K562 (cell line): Measurements from ENCODE around the gene MTCH2. TPM values are rescaled to one million over a fixed set of nuclear protein-coding genes. Genes with fewer than 3 reads are reported as not detected.

Experiments used
- BHLHE40 ChIP-seq: IDR thresholded peaks from 2 replicates; pipeline ENCODE4 v1.6.1; 2011; ENCODE audit warnings: low read length, improper control_type of control experiment
- BRD9 ChIP-seq: fragments of 450-650 bp; IDR thresholded peaks from 2 replicates; pipeline ENCODE4 v1.6.1; 2018; ENCODE audit warnings: low read depth; ENCODE audit not compliant: partially characterized antibody
- CREM ChIP-seq: IDR thresholded peaks from 2 replicates; pipeline ENCODE4 v1.6.1; 2014; ENCODE audit warnings: antibody characterized with exemption, low read depth
- ETV1 ChIP-seq: fragments of 450-650 bp; conservative IDR thresholded peaks from 2 replicates; pipeline ENCODE4 v1.6.1; 2016; ENCODE audit warnings: missing genetic modification characterization, control low read depth, low read depth, missing compliant biosample characterization
- ETV5 ChIP-seq: sonication (generic); formaldehyde crosslinking; IDR thresholded peaks from 2 replicates; pipeline ENCODE4 v1.4.0; 2020; ENCODE audit warnings: low read depth, mild to moderate bottlenecking, missing genetic modification reagents
- FOXP1 ChIP-seq: sonication (generic); formaldehyde crosslinking; IDR thresholded peaks from 2 replicates; pipeline ENCODE4 v1.8.0; 2022; ENCODE audit warnings: mild to moderate bottlenecking, missing genetic modification reagents
- JUNB ChIP-seq: fragments of 450-650 bp; formaldehyde crosslinking; conservative IDR thresholded peaks from 2 replicates; pipeline ENCODE4 v1.4.0; 2020; ENCODE audit warnings: mild to moderate bottlenecking
- KDM2B ChIP-seq: fragments of 250-450 bp; sonication (Bioruptor Pico); IDR thresholded peaks from 2 replicates; pipeline ENCODE4 v1.8.0; 2021; ENCODE audit warnings: mild to moderate bottlenecking, moderate library complexity
- MECOM ChIP-seq: fragments of 250-450 bp; sonication (Bioruptor Pico); IDR thresholded peaks from 2 replicates; pipeline ENCODE4 v1.8.0; 2022; ENCODE audit warnings: inconsistent platforms
- MTA1 ChIP-seq: fragments of 450-650 bp; IDR thresholded peaks from 2 replicates; pipeline ENCODE4 v1.6.1; 2017; ENCODE audit warnings: borderline replicate concordance
- NFATC3 ChIP-seq: fragments of 450-650 bp; IDR thresholded peaks from 2 replicates; pipeline ENCODE4 v1.6.1; 2017; ENCODE audit warnings: mild to moderate bottlenecking
- PHF21A ChIP-seq: fragments of 450-650 bp; IDR thresholded peaks from 2 replicates; pipeline ENCODE4 v1.6.1; 2017; ENCODE audit warnings: low read depth, borderline replicate concordance
- PML ChIP-seq: IDR thresholded peaks from 2 replicates; pipeline ENCODE4 v1.6.1; 2012; ENCODE audit warnings: low read length, inconsistent platforms
- U2AF1 ChIP-seq: fragments of 200-400 bp; formaldehyde crosslinking; optimal IDR thresholded peaks from 2 replicates; pipeline ENCODE3; 2017; ENCODE audit warnings: mild to moderate bottlenecking, low read depth, low read length, moderate library complexity
- polyA plus RNA-seq, 8 experiments: library from polyadenylated mRNA; depleted of rRNA in 4 of 8; stranded (reverse) in 5 of 8; unstranded in 3 of 8; fragments of >200 nt; fragmentation: Nextera tagmentation in 2 of 8; fragmentation: Illumina TruSeq in 1 of 8; extraction: Ambion mirVana in 2 of 8; extraction: Trizol in 1 of 8; gene quantifications; 2 replicates each; pipeline versions ENCODE4 v1.2.1 to v1.2.3, GENCODE V29; 2011 to 2014; ENCODE audit warnings: inconsistent platforms in 1 of 8, missing spikeins in 1 of 8
- total RNA-seq, 7 experiments: library from RNA; depleted of rRNA in 6 of 7; stranded (reverse); fragments of >200 nt in 6 of 7; fragmentation: Illumina TruSeq in 2 of 7; extraction: Trizol in 2 of 7; gene quantifications; 2 replicates each; pipeline versions ENCODE4 v1.2.1 to v1.2.3, GENCODE V29; 2011 to 2021; ENCODE audit warnings: low replicate concordance in 1 of 7
- TF ChIP-seq, protein P1 (sequence below): fragments of 250-450 bp; sonication (Bioruptor Pico); IDR thresholded peaks from 2 replicates; pipeline ENCODE4 v1.9.0; 2021; ENCODE audit warnings: mild to moderate bottlenecking
- TF ChIP-seq, protein P2 (sequence below): sonication (generic); formaldehyde crosslinking; IDR thresholded peaks from 2 replicates; pipeline ENCODE4 v1.8.0; 2022; ENCODE audit warnings: mild to moderate bottlenecking, low read depth, missing genetic modification reagents
- TF ChIP-seq, protein P3 (sequence below): fragments of 200-600 bp; sonication (generic); IDR thresholded peaks from one replicate; pipeline ENCODE4 v1.6.1; 2012; ENCODE audit warnings: mild to moderate bottlenecking, low read depth, low read length, inconsistent platforms

MTCH2 gene
- total and polyA plus RNA-seq, 9 of the 15 experiments (the other 6 are each of a cell fraction or from before 2014, with no cell fraction given) = 95.4 to 620 (median 198) TPM

DNA sequence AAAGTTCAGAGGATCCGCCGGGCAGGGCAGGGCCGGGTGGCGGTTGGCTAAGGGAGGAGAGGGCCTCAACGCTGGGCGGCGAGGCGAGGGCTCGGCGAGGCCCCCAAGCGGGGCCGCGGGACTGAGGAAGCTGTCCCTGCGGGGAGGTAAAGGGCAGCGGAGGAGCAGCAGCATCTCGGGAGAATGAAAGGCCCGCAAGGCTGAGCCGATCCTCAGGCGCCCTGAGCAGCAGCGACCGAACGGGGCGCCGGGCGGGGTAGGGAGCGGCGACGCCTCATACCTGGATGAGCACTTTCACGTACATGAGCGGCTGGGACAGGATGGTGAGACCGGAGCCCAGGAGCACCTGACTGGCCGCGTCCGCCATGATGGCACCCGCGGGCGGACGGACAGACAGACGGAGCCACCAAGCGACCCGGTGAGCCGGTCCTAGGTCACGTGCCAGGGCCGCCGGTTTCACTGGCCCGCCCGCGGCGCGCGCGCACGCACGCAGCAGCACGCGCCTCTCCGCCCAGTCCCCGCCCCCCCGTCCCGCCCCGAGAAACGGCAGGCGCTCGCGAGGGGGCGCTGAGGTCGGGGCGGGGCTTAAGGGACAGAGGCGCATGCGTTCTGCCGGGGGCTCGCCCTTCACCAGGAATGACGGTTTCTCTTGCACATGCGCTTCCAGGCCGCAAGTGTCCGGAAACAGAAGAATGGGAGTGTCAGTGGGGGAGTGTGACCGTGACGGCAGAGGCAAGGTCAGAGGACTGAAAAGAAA is at the start of gene MTCH2 (continued):
- peak; percentile 39 for TF ChIP-seq U2AF1
- no peak for TF ChIP-seq MECOM (CRISPR knock-in tag)
- TF ChIP-seq FOXP1 (CRISPR knock-in tag) = peak; percentile 90
- no peak for TF ChIP-seq PHF21A
- peak; percentile 99 for TF ChIP-seq BHLHE40
- TF ChIP-seq JUNB (CRISPR knock-in tag) = no peak
- TF ChIP-seq KDM2B = 0 out of 2 replicates have a peak, but pooled peaks have one; percentile 28
- TF ChIP-seq CREM = peak; percentile 91
- no peak for TF ChIP-seq BRD9
- no peak for TF ChIP-seq NFATC3
- TF ChIP-seq MTA1 = no peak
- TF ChIP-seq, protein P1, sequence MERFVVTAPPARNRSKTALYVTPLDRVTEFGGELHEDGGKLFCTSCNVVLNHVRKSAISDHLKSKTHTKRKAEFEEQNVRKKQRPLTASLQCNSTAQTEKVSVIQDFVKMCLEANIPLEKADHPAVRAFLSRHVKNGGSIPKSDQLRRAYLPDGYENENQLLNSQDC (CRISPR knock-in tag) = 0 out of 2 replicates have a peak, but pooled peaks have one; percentile 46
- peak; percentile 17; the same call in 1 of the 2 replicates for TF ChIP-seq PML
- TF ChIP-seq ETV1 = peak; percentile 84
- TF ChIP-seq, protein P2, sequence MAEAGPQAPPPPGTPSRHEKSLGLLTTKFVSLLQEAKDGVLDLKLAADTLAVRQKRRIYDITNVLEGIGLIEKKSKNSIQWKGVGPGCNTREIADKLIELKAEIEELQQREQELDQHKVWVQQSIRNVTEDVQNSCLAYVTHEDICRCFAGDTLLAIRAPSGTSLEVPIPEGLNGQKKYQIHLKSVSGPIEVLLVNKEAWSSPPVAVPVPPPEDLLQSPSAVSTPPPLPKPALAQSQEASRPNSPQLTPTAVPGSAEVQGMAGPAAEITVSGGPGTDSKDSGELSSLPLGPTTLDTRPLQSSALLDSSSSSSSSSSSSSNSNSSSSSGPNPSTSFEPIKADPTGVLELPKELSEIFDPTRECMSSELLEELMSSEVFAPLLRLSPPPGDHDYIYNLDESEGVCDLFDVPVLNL (CRISPR knock-in tag) = no peak
- TF ChIP-seq, protein P3, sequence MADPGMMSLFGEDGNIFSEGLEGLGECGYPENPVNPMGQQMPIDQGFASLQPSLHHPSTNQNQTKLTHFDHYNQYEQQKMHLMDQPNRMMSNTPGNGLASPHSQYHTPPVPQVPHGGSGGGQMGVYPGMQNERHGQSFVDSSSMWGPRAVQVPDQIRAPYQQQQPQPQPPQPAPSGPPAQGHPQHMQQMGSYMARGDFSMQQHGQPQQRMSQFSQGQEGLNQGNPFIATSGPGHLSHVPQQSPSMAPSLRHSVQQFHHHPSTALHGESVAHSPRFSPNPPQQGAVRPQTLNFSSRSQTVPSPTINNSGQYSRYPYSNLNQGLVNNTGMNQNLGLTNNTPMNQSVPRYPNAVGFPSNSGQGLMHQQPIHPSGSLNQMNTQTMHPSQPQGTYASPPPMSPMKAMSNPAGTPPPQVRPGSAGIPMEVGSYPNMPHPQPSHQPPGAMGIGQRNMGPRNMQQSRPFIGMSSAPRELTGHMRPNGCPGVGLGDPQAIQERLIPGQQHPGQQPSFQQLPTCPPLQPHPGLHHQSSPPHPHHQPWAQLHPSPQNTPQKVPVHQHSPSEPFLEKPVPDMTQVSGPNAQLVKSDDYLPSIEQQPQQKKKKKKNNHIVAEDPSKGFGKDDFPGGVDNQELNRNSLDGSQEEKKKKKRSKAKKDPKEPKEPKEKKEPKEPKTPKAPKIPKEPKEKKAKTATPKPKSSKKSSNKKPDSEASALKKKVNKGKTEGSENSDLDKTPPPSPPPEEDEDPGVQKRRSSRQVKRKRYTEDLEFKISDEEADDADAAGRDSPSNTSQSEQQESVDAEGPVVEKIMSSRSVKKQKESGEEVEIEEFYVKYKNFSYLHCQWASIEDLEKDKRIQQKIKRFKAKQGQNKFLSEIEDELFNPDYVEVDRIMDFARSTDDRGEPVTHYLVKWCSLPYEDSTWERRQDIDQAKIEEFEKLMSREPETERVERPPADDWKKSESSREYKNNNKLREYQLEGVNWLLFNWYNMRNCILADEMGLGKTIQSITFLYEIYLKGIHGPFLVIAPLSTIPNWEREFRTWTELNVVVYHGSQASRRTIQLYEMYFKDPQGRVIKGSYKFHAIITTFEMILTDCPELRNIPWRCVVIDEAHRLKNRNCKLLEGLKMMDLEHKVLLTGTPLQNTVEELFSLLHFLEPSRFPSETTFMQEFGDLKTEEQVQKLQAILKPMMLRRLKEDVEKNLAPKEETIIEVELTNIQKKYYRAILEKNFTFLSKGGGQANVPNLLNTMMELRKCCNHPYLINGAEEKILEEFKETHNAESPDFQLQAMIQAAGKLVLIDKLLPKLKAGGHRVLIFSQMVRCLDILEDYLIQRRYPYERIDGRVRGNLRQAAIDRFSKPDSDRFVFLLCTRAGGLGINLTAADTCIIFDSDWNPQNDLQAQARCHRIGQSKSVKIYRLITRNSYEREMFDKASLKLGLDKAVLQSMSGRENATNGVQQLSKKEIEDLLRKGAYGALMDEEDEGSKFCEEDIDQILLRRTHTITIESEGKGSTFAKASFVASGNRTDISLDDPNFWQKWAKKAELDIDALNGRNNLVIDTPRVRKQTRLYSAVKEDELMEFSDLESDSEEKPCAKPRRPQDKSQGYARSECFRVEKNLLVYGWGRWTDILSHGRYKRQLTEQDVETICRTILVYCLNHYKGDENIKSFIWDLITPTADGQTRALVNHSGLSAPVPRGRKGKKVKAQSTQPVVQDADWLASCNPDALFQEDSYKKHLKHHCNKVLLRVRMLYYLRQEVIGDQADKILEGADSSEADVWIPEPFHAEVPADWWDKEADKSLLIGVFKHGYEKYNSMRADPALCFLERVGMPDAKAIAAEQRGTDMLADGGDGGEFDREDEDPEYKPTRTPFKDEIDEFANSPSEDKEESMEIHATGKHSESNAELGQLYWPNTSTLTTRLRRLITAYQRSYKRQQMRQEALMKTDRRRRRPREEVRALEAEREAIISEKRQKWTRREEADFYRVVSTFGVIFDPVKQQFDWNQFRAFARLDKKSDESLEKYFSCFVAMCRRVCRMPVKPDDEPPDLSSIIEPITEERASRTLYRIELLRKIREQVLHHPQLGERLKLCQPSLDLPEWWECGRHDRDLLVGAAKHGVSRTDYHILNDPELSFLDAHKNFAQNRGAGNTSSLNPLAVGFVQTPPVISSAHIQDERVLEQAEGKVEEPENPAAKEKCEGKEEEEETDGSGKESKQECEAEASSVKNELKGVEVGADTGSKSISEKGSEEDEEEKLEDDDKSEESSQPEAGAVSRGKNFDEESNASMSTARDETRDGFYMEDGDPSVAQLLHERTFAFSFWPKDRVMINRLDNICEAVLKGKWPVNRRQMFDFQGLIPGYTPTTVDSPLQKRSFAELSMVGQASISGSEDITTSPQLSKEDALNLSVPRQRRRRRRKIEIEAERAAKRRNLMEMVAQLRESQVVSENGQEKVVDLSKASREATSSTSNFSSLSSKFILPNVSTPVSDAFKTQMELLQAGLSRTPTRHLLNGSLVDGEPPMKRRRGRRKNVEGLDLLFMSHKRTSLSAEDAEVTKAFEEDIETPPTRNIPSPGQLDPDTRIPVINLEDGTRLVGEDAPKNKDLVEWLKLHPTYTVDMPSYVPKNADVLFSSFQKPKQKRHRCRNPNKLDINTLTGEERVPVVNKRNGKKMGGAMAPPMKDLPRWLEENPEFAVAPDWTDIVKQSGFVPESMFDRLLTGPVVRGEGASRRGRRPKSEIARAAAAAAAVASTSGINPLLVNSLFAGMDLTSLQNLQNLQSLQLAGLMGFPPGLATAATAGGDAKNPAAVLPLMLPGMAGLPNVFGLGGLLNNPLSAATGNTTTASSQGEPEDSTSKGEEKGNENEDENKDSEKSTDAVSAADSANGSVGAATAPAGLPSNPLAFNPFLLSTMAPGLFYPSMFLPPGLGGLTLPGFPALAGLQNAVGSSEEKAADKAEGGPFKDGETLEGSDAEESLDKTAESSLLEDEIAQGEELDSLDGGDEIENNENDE = no peak
- peak; percentile 74 for TF ChIP-seq ETV5 (CRISPR knock-in tag)
